Measurements from ENCODE around the gene INPP5B.

The INPP5B gene

DNA sequence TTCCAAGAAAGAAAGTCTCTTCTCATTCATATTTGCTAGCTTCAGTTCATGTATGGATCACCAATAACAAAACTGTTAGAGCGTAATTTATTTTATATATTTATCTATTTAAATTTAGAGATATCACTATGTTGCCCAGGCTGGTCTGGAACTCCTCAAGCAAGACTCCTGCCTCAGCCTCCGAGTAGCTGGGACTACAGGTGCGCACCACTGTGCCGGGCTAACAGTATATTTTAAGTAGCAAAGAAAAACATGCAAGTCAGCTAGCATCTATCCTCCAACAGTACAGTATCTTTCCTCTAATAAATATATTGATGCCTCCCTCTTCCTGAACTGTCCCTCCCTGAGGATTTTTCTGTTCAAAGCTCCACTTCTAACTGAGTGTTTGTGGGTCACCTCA lies 21.5 kb downstream of the INPP5B start:
- no peaks in the 10 kb centered on the region for H3F3A ChIP-seq (ENCODE audit: insufficient read depth, low read length)
- no peak overlapping the region for H2AFZ ChIP-seq (ENCODE audit: low read length)
- H3K4me2 ChIP-seq (ENCODE audit: low read depth, low read length) = no peak overlapping the region
- no peaks in the 10 kb centered on the region for H3K9me2 ChIP-seq (replicated peaks; ENCODE audit: insufficient read depth, low read length)
- no peaks in the 10 kb centered on the region for H3K9me3 ChIP-seq (replicated peaks; ENCODE audit: insufficient read depth, low read length)
- no peak for DNase-seq
- H3K9ac ChIP-seq (ENCODE audit: low read length) = no peak overlapping the region
- H3K27ac ChIP-seq (ENCODE audit: low read length) = no peak overlapping the region
- H3K36me3 ChIP-seq (replicated peaks; ENCODE audit: insufficient read depth, low read length) = no peaks in the 10 kb centered on the region
- no peaks in the 10 kb centered on the region for H4K20me1 ChIP-seq (ENCODE audit: insufficient read depth, low read length)
- no peak overlapping the region for H3K4me3 ChIP-seq (ENCODE audit: low read length)
- TF ChIP-seq EZH2 (optimal IDR thresholded peaks at IDR 0.05; ENCODE audit: low read depth, low read length) = no peak
- no peak for TF ChIP-seq EZH2phosphoT487 (IDR thresholded peaks at IDR 0.05; ENCODE audit: low read length)
- TF ChIP-seq CTCF (IDR thresholded peaks at IDR 0.05; ENCODE audit: low read length) = no peak
- H3K79me2 ChIP-seq (ENCODE audit: low read length) = peaks cover 17% of the 10 kb centered on the region
- no peaks in the 10 kb centered on the region for H3K27me3 ChIP-seq (replicated peaks; ENCODE audit: insufficient read depth, low read length)
- H3K4me1 ChIP-seq (ENCODE audit: low read length) = no peaks in the 10 kb centered on the region

DNA sequence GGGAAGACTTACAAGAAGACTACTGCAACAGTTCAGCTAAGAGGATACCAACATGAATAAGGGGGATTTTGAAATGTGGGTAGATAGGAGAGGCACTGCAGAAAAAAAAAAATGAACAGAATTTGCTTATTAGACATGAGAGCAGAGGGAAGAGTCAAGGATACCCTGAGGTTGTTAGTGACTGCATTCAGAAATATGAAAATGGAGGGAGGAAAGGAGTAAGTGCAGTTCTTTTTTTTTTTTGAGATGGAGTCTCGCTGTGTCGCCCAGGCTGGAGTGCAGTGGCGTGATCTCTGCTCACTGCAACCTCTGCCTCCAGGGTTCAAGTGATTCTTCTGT lies 23.3 kb downstream of the INPP5B start:
- Histone ChIP-seq H4K20me1 (ENCODE audit: insufficient read depth, low read length) (no peaks in the 10 kb centered on the region), H3K9me3 (replicated peaks; ENCODE audit: insufficient read depth, low read length) (no peaks in the 10 kb centered on the region), H3K27ac (ENCODE audit: low read length) (no peak overlapping the region), H3K79me2 (ENCODE audit: low read length) (peaks cover 12% of the 10 kb centered on the region; the same call in 1 of the 2 replicates), H3K9ac (ENCODE audit: low read length) (no peak overlapping the region), H3K36me3 (replicated peaks; ENCODE audit: insufficient read depth, low read length) (no peaks in the 10 kb centered on the region), H3F3A (ENCODE audit: insufficient read depth, low read length) (no peaks in the 10 kb centered on the region), H3K4me1 (ENCODE audit: low read length) (no peaks in the 10 kb centered on the region), H3K27me3 (replicated peaks; ENCODE audit: insufficient read depth, low read length) (no peaks in the 10 kb centered on the region), H2AFZ (ENCODE audit: low read length) (no peak overlapping the region), H3K9me2 (replicated peaks; ENCODE audit: insufficient read depth, low read length) (no peaks in the 10 kb centered on the region), H3K4me3 (ENCODE audit: low read length) (no peak overlapping the region), H3K4me2 (ENCODE audit: low read depth, low read length) (no peak overlapping the region)
- TF ChIP-seq CTCF (IDR thresholded peaks at IDR 0.05; ENCODE audit: low read length) = no peak
- TF ChIP-seq EZH2 (optimal IDR thresholded peaks at IDR 0.05; ENCODE audit: low read depth, low read length) = no peak
- no peak for TF ChIP-seq EZH2phosphoT487 (IDR thresholded peaks at IDR 0.05; ENCODE audit: low read length)
- no peak for DNase-seq

- Histone ChIP-seq H3K27ac (ENCODE audit: low read length) (no peak overlapping the region), H3K9me2 (replicated peaks; ENCODE audit: insufficient read depth, low read length) (no peaks in the 10 kb centered on the region), H3K4me1 (ENCODE audit: low read length) (no peaks in the 10 kb centered on the region), H3K4me2 (ENCODE audit: low read depth, low read length) (no peak overlapping the region), H3F3A (ENCODE audit: insufficient read depth, low read length) (no peaks in the 10 kb centered on the region), H3K9ac (ENCODE audit: low read length) (no peak overlapping the region), H3K27me3 (replicated peaks; ENCODE audit: insufficient read depth, low read length) (no peaks in the 10 kb centered on the region), H3K4me3 (ENCODE audit: low read length) (no peak overlapping the region), H2AFZ (ENCODE audit: low read length) (no peak overlapping the region), H3K9me3 (replicated peaks; ENCODE audit: insufficient read depth, low read length) (no peaks in the 10 kb centered on the region), H4K20me1 (ENCODE audit: insufficient read depth, low read length) (no peaks in the 10 kb centered on the region), H3K79me2 (ENCODE audit: low read length) (peaks cover 17% of the 10 kb centered on the region), H3K36me3 (replicated peaks; ENCODE audit: insufficient read depth, low read length) (no peaks in the 10 kb centered on the region)
- TF ChIP-seq CTCF (IDR thresholded peaks at IDR 0.05; ENCODE audit: low read length) = no peak
- no peak for TF ChIP-seq EZH2 (optimal IDR thresholded peaks at IDR 0.05; ENCODE audit: low read depth, low read length)
- no peak for TF ChIP-seq EZH2phosphoT487 (IDR thresholded peaks at IDR 0.05; ENCODE audit: low read length)
- DNase-seq = no peak
These were observed 23.9 kb downstream of the INPP5B start for GRCh38 chr1:37922767-37923550.

Measured in MM.1S (cell line).